G401.6 (cell line): ENCODE data around the gene KCNMA1.
A peak's percentile ranks its signal among the peaks of the same experiment; 100 is the strongest.

ENCODE experiments used
- FAIRE-seq: peaks from 2 replicates; lab custom pipeline; 2012; peaks lifted over from hg19 to GRCh38; lab: Jason Lieb, UNC

The KCNMA1 gene

GRCh38 chr10:77175631-77176222 lies 461.9 kb downstream of the KCNMA1 start:
- no peak for FAIRE-seq

DNA sequence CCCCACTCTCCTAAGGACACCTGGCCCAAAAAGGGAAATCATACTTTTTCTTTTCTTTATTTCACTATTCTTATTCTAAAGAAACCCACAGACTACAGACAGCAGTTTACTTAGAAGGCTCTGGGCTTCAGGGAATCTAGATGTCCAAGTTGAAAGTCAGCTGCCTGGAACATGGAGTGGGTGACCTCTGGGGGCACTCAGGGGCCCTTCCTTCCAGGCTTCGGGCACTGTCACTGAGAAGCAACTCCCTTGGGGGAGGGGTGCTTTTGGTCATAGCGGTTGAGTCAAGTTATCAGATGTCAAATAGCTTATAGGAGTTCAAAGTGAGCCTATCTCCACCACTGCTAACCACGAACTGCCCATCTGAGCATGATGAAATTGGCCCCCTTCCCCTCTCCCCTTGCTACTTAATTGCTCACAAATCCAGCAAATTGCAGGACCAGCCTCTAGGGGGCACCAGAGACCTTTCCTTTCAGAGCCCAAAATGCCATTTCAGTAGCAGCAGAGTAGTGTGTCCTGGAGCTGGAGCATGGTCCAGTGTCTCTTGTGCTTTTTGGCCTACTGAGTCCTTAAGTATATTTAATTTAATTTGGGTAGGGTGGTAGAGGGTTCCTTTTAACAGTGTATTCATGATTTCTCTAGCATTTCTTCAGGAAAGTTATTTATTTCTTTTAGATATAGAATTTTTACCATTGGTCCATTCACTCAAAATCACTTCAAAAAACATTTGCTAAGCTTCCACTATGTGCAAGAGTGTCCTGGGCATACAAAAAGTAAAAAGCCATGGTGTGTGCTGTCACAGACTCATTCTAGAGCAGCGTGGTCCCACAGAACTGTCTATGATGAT lies 463.8 kb downstream of the KCNMA1 start:
- peak; percentile 11 for FAIRE-seq

DNA sequence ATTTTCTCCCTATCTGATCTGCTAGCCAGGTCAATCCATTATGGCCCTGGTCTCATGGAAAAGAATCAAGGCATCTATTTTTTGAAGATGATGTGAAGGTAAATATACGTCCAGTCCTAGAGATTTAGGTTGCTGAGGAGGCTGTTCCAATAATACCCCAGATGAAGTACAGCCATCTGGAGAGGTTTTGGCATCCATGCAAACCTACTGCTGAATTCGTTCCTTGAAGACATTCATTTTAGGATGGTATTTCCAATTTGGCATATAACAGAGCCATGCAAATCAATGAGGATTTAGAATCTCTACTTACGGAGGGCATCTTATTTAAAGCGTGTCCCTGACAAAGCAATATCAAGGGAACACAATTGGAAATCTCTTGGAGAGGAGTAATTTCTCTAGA lies 465.5 kb downstream of the KCNMA1 start:
- no peak for FAIRE-seq

DNA sequence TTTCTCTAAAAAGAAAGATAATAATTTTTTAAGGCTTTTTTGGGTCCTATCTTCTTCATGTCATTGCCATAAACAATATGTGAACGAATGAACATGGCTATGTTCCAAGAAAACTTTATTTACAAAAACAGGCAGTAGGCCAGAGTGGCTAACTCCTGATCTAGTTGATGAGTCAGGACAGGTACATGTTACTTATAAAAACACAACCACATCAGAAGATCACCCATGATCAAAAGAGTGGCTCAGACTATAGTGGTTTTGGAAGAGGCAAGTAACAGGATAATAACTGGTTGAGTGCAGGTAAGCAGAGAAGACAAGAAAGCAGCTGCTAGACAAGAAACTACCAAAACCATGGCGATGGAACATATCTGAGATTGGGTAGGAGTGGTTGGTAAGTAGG lies 468.7 kb downstream of the KCNMA1 start:
- FAIRE-seq: no peak

DNA sequence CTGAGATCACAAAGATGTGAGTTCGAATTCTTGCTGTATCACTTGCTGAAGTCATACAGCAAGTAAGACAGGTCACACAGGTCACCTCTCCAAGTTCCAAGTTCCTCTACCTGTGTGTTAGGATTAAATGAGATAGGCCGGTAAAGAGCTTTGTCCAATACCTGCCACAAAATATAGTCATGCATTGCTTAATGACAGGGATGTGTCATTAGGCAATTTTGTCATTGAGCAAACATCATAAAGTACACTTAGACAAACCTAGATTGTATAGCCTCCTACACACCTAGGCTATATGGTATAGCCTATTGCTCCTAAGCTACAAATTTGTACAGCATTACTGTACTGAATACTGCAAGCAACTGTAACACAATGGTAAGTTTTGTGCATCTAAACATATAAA lies 469.4 kb downstream of the KCNMA1 start:
- no peak for FAIRE-seq

GRCh38 chr10:77165445-77166208 lies 472.0 kb downstream of the KCNMA1 start:
- FAIRE-seq: peak; percentile 30

GRCh38 chr10:77164616-77165311 lies 472.8 kb downstream of the KCNMA1 start:
- no peak for FAIRE-seq

DNA sequence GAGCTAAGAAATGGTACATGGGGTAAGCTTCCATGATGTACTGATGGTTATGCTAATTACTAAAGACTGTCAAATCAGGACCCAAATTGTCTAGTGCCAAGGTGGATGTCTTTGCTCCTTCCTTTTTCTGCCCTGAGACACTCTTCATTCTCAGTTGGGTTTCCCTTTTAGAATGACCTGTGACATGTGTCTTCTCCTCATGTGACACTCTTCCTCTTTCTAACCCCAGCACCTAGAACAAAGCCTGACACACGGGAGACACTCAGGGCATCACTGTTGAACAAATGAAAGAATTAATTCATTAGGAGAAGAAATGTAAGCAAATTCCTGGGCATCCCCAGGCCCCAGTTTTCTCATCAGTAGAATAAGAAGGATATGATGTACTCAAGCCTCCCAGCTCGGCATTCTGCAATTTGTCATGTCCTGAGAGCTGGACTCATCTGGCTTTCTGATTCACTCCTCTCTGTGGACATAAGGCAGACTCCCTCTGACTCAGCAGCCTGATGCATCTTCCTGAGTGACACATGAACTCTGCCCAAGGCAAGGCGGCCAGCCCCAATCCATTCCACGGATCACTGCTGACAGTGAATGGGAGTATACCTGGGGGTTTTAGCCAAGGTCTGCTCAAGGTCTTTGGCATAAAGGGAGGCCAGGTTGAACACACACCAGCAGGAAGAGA lies 473.8 kb downstream of the KCNMA1 start:
- no peak for FAIRE-seq

DNA sequence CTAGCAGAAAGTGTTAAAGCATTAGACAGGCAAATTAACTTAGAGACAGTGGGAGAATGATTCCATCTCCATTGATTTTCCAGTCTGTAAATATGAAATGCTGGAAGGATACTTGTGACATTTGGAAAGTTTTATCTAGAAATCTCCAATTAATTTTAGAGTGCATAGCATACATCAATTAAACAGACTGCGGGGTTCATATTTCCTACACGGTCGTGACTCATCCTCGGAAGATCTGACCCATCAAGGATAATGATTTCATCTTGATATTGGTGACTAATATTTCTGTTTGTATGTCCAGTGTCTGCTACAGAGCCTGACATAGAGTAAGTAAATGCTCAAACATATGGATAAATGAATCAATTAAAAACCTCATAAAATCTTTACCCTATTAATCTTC lies 474.9 kb downstream of the KCNMA1 start:
- no peak for FAIRE-seq

- no peak for FAIRE-seq
These were observed 476.9 kb downstream of the KCNMA1 start for GRCh38 chr10:77160679-77161078.

- FAIRE-seq: no peak
These were observed 478.0 kb downstream of the KCNMA1 start for GRCh38 chr10:77159538-77160110.

DNA sequence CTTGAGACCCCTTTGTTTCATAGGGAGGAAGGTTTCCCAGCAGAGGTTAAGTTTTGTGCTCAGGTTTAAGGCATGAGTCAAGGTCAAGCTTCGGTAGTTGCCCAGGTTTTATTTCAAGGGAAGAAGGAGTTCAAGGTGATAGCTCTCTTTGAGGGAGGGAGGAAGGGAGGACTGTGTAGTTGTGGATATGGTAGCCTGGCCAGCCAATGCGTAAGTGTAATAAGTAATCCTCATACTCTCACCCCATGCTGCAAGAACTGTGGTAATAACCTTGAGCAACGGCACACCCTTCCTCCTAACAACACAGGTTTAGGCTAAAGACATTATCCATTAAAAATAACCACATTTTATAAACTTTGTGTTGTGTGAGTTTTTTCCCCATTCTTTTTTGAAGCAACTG lies 478.9 kb downstream of the KCNMA1 start:
- FAIRE-seq: no peak

GRCh38 chr10:77157248-77158019 lies 480.2 kb downstream of the KCNMA1 start:
- FAIRE-seq: no peak

GRCh38 chr10:77156406-77156879 lies 481.2 kb downstream of the KCNMA1 start:
- no peak for FAIRE-seq

GRCh38 chr10:77152256-77152655 lies 485.4 kb downstream of the KCNMA1 start:
- no peak for FAIRE-seq

DNA sequence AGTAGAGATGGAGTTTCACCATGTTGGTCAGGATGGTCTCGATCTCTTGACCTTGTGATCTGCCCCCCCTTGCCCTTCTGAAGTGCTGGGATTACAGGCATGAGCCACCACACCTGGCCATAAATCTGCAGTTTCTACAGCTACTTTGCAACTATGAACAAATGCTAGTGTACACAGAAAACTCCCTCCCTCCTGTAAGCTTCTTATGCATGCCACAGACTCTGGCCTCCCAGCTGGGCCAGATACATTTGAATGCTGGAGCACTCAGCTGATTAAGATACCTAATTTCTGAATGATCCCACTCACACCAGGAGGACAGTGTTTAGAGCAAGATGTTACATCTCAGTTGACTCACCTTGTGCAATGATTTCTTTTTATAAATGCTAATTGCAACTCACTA lies 486.2 kb downstream of the KCNMA1 start:
- FAIRE-seq: no peak

DNA sequence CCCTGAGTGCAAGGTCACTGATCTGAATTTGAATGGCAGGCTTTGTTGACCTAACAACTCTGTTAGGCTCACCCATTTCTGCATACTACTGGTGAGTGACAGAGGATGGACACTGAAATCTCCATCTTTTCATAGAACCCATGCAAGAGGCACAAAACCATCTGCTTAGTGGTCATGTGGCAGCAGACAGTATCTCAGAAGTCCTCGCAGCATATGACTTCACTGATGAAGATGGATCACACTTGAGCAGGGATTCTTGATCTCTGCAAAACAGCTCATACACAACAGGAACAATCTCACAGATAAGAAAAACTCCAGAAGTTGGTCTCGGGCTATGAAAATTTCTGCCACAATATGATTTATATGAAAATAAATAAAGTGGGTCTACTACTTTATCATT lies 487.9 kb downstream of the KCNMA1 start:
- no peak for FAIRE-seq

DNA sequence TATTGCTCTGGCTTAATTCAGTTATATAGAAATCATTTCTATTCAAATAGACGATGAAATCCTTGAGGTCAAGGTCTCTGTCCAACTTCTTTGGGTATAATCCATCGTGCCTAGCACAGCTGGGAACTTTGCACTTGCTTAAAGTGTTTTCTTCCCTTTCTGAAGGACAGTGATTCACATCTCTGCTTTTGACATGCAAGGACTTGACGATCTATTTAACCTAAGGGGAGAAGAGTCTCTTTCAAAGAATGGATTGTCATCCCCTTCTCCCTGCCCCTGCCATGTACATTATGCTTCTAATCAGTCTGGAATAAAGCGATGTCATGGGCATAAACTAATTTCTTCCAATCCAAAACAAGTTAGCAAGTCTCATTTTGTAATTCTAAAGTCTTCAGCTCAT lies 488.6 kb downstream of the KCNMA1 start:
- no peak for FAIRE-seq

GRCh38 chr10:77147871-77148270 lies 489.7 kb downstream of the KCNMA1 start:
- FAIRE-seq: no peak

- no peak for FAIRE-seq
These were observed 490.8 kb downstream of the KCNMA1 start for GRCh38 chr10:77146712-77147336.
